HCT116 (cell line): ENCODE results near the gene LEUTX. TPM values are rescaled to one million over a fixed set of nuclear protein-coding genes. Genes with fewer than 3 reads are reported as not detected.

ENCODE experiments used
- ATAC-seq: fragments of 200-7000 bp; cut with Tn5 transposase; 2 replicates; pipeline ENCODE4 v1.9.1; 2020; ENCODE audit warnings: mild to moderate bottlenecking, moderate library complexity
- BruUV-seq: library from RNA; stranded (reverse); fragments of 400-500 nt; replicated peaks from 2 replicates; lab custom pipeline; 2021; lab: Mats Ljungman, UMichigan
- CTCF ChIA-PET: fragments of 300-600 bp; sonication (Branson Sonifier 250); formaldehyde crosslinking; loops from one replicate; lab custom pipeline; 2021; ENCODE audit warnings: antibody characterized with exemption; lab: Charles Lee
- POLR2A ChIA-PET: fragments of 300-600, 350-600 bp; sonication (Branson Sonifier 250); formaldehyde crosslinking; loops from one replicate; lab custom pipeline; 2021; ENCODE audit warnings: antibody characterized with exemption; lab: Charles Lee
- RAD21 ChIA-PET, 2 experiments: fragments of 300-600 bp; sonication (Branson Sonifier 250); formaldehyde crosslinking; loops; one replicate each; lab custom pipeline; 2023; ENCODE audit warnings: low total read pairs in 2 of 2; ENCODE audit not compliant: uncharacterized antibody in 2 of 2, unreplicated experiment in 2 of 2, low non-redundant PET in 1 of 2; lab: Charles Lee
- DNase-seq: peaks from one replicate; pipeline ENCODE4 v3.0.0-alpha.2; 2010; ENCODE audit warnings: low read depth, low spot score
- H2AFZ ChIP-seq: fragments of 200-600 bp; shearing (Covaris generic), sonication (generic); 2 replicates; pipeline ENCODE4 v1.6.1; 2017; ENCODE audit warnings: low read depth, mixed run types, mixed read lengths, antibody characterized with exemption, low read length; ENCODE audit not compliant: poor library complexity, severe bottlenecking
- H3K27ac ChIP-seq: 2 replicates; pipeline ENCODE4 v1.5.1; 2012; ENCODE audit warnings: low read depth, low read length
- H3K27me3 ChIP-seq: fragments of 200-600 bp; sonication (generic); 2 replicates; pipeline ENCODE4 v1.6.1; 2016; ENCODE audit warnings: mixed run types, low read length, mixed read lengths; ENCODE audit not compliant: insufficient read depth
- H3K36me3 ChIP-seq, 2 experiments: fragments of 200-500 bp in 1 of 2; fragments of 200-600 bp in 1 of 2; sonication (Bioruptor generic) in 1 of 2; sonication (generic) in 1 of 2; 2 replicates each; pipeline versions ENCODE4 v1.5.1 to v1.6.1; 2014 to 2016; ENCODE audit warnings: low read length in 2 of 2, inconsistent platforms in 1 of 2, mixed read lengths in 1 of 2, mixed run types in 1 of 2; ENCODE audit not compliant: insufficient read depth in 2 of 2, control insufficient read depth in 1 of 2
- H3K4me1 ChIP-seq, 2 experiments: fragments of 200-600 bp in 1 of 2; sonication (generic) in 1 of 2; 2 replicates each; pipeline versions ENCODE4 v1.5.1 to v1.6.1; 2012 to 2017; ENCODE audit warnings: low read length in 2 of 2, inconsistent platforms in 1 of 2, mild to moderate bottlenecking in 1 of 2, mixed read lengths in 1 of 2, mixed run types in 1 of 2, moderate library complexity in 1 of 2; ENCODE audit not compliant: insufficient read depth in 2 of 2, control insufficient read depth in 1 of 2
- H3K4me2 ChIP-seq: fragments of 200-600 bp; sonication (generic); 2 replicates; pipeline ENCODE4 v1.6.1; 2017; ENCODE audit warnings: mixed run types, low read length, mixed read lengths
- H3K4me3 ChIP-seq, 2 experiments: fragments of 200-600 bp in 1 of 2; sonication (generic) in 1 of 2; replicated peaks in 1 of 2; 2 replicates each; pipeline ENCODE4 v1.5.1; 2011 to 2016; ENCODE audit warnings: low read length in 2 of 2, control low read depth in 1 of 2, low read depth in 1 of 2, mild to moderate bottlenecking in 1 of 2, mixed read lengths in 1 of 2, mixed run types in 1 of 2
- H3K79me2 ChIP-seq: fragments of 200-600 bp; sonication (generic); 2 replicates; pipeline ENCODE4 v1.6.1; 2017; ENCODE audit warnings: mild to moderate bottlenecking, mixed run types, low read length, moderate library complexity, mixed read lengths; ENCODE audit not compliant: insufficient read depth
- H3K9ac ChIP-seq: fragments of 200-600 bp; sonication (generic); 2 replicates; pipeline ENCODE4 v1.6.1; 2016; ENCODE audit warnings: low read length, mixed read lengths
- H3K9me2 ChIP-seq: fragments of 200-600 bp; sonication (generic), shearing (Covaris generic); 2 replicates; pipeline ENCODE4 v1.6.1; 2017; ENCODE audit warnings: mixed run types, mild to moderate bottlenecking, moderate library complexity; ENCODE audit not compliant: insufficient read depth
- H3K9me3 ChIP-seq, 2 experiments: fragments of 200-500 bp in 1 of 2; fragments of 200-600 bp in 1 of 2; sonication (Bioruptor generic) in 1 of 2; sonication (generic) in 1 of 2; 2 replicates each; pipeline ENCODE4 v1.6.1; 2014 to 2017; ENCODE audit warnings: low read length in 2 of 2, mixed read lengths in 2 of 2, inconsistent platforms in 1 of 2, low read depth in 1 of 2, mild to moderate bottlenecking in 1 of 2, mixed run types in 1 of 2, moderate library complexity in 1 of 2; ENCODE audit not compliant: control insufficient read depth in 1 of 2, insufficient read depth in 1 of 2
- H4K20me1 ChIP-seq: fragments of 200-600 bp; sonication (generic), shearing (Covaris generic); 2 replicates; pipeline ENCODE4 v1.6.1; 2017; ENCODE audit warnings: mixed run types, mild to moderate bottlenecking, moderate library complexity; ENCODE audit not compliant: insufficient read depth
- ELF1 ChIP-seq: IDR thresholded peaks from 2 replicates; pipeline ENCODE4 v1.6.1; 2012; ENCODE audit warnings: low read depth, borderline replicate concordance
- RAD21 ChIP-seq: IDR thresholded peaks from 2 replicates; pipeline ENCODE4 v1.6.1; 2012; ENCODE audit warnings: low read depth, mild to moderate bottlenecking
- SIN3A ChIP-seq: IDR thresholded peaks from 2 replicates; pipeline ENCODE4 v1.6.1; 2012; ENCODE audit warnings: low read depth
- SP1 ChIP-seq: IDR thresholded peaks from 2 replicates; pipeline ENCODE4 v1.6.1; 2012; ENCODE audit warnings: low read depth
- TCF7L2 ChIP-seq: IDR thresholded peaks from 2 replicates; pipeline ENCODE4 v1.7.0; 2011; ENCODE audit warnings: borderline replicate concordance, inconsistent platforms; ENCODE audit not compliant: insufficient read depth, insufficient read length; ENCODE audit errors: extremely low read depth
- YY1 ChIP-seq: IDR thresholded peaks from 2 replicates; pipeline ENCODE4 v1.6.1; 2011; ENCODE audit warnings: low read length, low read depth, moderate library complexity, mild to moderate bottlenecking; ENCODE audit not compliant: insufficient replicate concordance; ENCODE audit errors: extremely low read depth
- intact Hi-C: fragments of 100-400 bp; cut with micrococcal nuclease; formaldehyde crosslinking; loops from 2 replicates; pipeline ENCODE4 v1.10.0; 2022
- total RNA-seq: library from RNA; stranded (reverse); gene quantifications from one replicate; pipeline ENCODE4 v1.2.1, GENCODE V29; 2021; ENCODE audit not compliant: unreplicated experiment
- TF ChIP-seq, protein P1 (sequence below): IDR thresholded peaks from 2 replicates; pipeline ENCODE4 v1.6.1; 2012
- TF ChIP-seq, protein P2 (sequence below): IDR thresholded peaks from 2 replicates; pipeline ENCODE4 v1.6.1; 2012

Gene LEUTX
- total RNA-seq, 1 experiment from 2014 or later = not detected

DNA sequence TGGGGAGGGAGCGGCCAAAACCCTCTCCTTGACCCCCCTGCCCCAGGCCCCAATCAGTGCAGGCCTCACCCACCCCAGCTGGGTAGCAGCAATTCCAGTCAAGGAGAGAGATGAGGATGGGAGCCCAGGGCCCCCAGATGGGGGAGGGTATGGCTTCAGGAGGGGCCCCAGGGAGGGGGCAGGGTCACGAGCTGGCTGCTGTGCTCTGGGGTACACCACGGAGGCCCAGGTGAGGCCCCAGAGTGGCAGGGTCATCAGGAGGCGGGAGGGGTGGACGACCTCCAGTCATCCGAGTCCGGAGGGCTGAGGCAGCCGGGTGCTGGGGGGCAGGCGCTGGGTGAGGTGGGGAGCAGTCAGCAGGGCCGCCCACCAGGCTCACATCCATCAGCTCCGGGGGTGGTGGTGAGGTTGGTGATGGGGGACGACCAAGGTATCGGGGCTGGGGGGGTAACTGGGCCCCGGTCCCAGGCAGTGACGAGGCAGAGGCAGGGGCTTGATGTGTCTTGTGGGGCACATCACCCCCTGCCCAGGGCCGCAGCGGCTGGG lies 47.0 kb downstream of the LEUTX start:
- no peak overlapping the region for H3K4me2 ChIP-seq
- RAD21 ChIA-PET = no interaction called here
- TF ChIP-seq, protein P1, sequence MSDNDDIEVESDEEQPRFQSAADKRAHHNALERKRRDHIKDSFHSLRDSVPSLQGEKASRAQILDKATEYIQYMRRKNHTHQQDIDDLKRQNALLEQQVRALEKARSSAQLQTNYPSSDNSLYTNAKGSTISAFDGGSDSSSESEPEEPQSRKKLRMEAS = no peak
- TF ChIP-seq ELF1 (no peak), SP1 (no peak), SIN3A (no peak), RAD21 (no peak)
- TF ChIP-seq, all 23 proteins: peak for 0
- ChIA-PET CTCF (no interaction called here), POLR2A (no interaction called here)
- Histone ChIP-seq H2AFZ (no peak overlapping the region), H3K4me3 (no peak overlapping the region), H3K9me2 (no peaks in the 10 kb centered on the region), H3K79me2 (no peaks in the 10 kb centered on the region), H4K20me1 (no peaks in the 10 kb centered on the region), H3K36me3 (peaks cover 15 to 41% of the 10 kb centered on the region in 2 experiments; a peak in 3 of 4 replicates), H3K27ac (no peak overlapping the region), H3K9me3 (no peaks in the 10 kb centered on the region), H3K4me1 (no peaks in the 10 kb centered on the region), H3K27me3 (no peaks in the 10 kb centered on the region), H3K9ac (no peak overlapping the region)
- intact Hi-C loops = no loop called here
- ATAC-seq = no peak
- DNase-seq = no peak
- no TSS peak for BruUV-seq

DNA sequence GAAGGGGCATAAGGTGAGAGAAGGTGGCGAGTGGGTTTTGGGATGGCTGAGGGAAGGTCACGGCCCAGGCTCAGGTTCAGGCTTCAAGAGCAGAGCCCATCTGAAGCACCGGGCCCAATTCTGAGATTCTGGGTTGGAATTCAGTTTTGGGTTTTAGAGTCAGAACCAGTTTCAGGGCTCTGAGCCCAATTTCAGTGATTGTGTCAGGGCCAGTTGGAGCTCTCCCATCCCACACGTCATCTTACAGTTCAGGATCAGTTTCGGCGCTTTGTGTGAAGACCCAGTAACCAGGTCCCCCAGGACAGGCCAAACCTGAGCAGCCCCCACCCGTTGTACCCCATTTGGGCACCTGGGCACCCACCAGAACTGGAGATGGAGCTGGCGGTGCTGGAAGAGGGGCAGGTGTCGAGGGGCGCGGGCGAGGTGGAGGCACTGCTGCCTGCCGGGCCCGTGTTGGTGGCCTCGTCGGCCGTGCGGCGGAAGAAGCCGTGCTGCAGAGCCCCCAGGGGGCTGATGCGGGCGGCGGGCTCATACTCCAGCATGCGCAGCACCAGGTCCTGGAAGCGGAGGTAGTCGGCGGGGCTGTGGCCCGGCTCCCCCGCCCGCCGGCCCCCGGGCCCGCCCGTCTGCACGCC lies 47.8 kb downstream of the LEUTX start:
- ATAC-seq (no peak), DNase-seq (no peak)
- Histone ChIP-seq H3K9me2 (no peaks in the 10 kb centered on the region), H2AFZ (no peak overlapping the region), H3K4me1 (no peaks in the 10 kb centered on the region), H3K27ac (no peak overlapping the region), H3K4me2 (no peak overlapping the region), H3K79me2 (no peaks in the 10 kb centered on the region), H3K4me3 (no peak overlapping the region), H3K9ac (no peak overlapping the region), H4K20me1 (no peaks in the 10 kb centered on the region), H3K36me3 (peaks cover 21 to 49% of the 10 kb centered on the region in 2 experiments; a peak in 3 of 4 replicates), H3K9me3 (no peaks in the 10 kb centered on the region), H3K27me3 (no peaks in the 10 kb centered on the region)
- TF ChIP-seq SP1 (no peak), YY1 (no peak), RAD21 (no peak), TCF7L2 (no peak)
- TF ChIP-seq, protein P2, sequence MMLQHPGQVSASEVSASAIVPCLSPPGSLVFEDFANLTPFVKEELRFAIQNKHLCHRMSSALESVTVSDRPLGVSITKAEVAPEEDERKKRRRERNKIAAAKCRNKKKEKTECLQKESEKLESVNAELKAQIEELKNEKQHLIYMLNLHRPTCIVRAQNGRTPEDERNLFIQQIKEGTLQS = no peak
- POLR2A ChIA-PET = interaction anchor here (0.7 kb wide), 1 partner anchor 435 kb away, joined by 4 read pairs; no protein-coding TSS in a partner anchor
- intact Hi-C loops = no loop called here
- no TSS peak for BruUV-seq
- CTCF ChIA-PET = no interaction called here
- RAD21 ChIA-PET = no interaction called here
